ENCODE results near the gene GNAS-AS1. TPM values are rescaled to one million over a fixed set of nuclear protein-coding genes. Genes with fewer than 3 reads are reported as not detected.

Gene GNAS-AS1
- total and polyA plus RNA-seq, 2 donors from 2014 or later: 0.37 to 0.88 TPM

DNA sequence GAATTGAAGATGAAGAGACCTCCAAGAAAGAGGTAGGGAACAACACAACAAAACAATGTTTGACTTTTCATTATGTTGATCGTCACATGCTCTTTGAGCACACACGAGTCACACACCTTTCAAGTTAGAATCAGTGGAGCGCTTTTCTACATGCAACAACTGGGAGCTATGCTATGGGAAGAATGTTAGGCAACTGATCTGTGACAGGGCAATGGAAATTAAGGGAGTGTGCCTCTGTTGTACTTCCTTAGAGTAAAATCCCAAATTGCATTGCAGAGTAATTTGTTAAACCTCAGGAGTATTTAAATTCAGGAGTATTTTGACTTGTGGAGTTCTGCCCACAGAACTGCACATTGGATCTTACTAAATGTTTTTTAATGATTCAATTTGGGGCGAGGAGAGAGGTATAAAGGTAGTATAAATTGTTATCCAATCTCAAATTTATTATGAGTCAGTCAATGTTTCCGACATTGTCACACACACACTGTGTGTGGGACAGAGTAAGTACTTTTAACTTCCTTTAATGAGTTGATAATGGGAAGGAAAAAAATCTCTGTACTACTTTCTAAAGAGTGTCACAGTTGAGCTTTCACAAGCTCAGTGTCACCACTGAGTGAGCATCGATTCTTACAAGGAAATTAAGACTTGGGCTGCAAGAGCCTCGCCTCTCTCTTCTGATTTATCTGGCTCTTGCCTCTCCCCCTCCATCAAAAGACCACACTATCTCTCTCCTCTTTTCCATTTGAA, 12.5 kb upstream of the GNAS-AS1 start:
- H3K4me3 ChIP-seq (ENCODE audit: low read length in 3 of 3): no peak overlapping the region
- peak in 1 of 5 donors; percentile 8 for DNase-seq
- H3K9me3 ChIP-seq (ENCODE audit: control insufficient read depth in 2 of 3, insufficient read depth in 1 of 3, low read length in 3 of 3): no peaks in the 10 kb centered on the region
- no peak overlapping the region for H3K27ac ChIP-seq (ENCODE audit: low read depth in 2 of 2, low read length in 2 of 2)
- intact Hi-C loops (cut with DNase I): no loop called here
- TF ChIP-seq, protein P1, sequence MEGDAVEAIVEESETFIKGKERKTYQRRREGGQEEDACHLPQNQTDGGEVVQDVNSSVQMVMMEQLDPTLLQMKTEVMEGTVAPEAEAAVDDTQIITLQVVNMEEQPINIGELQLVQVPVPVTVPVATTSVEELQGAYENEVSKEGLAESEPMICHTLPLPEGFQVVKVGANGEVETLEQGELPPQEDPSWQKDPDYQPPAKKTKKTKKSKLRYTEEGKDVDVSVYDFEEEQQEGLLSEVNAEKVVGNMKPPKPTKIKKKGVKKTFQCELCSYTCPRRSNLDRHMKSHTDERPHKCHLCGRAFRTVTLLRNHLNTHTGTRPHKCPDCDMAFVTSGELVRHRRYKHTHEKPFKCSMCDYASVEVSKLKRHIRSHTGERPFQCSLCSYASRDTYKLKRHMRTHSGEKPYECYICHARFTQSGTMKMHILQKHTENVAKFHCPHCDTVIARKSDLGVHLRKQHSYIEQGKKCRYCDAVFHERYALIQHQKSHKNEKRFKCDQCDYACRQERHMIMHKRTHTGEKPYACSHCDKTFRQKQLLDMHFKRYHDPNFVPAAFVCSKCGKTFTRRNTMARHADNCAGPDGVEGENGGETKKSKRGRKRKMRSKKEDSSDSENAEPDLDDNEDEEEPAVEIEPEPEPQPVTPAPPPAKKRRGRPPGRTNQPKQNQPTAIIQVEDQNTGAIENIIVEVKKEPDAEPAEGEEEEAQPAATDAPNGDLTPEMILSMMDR (IDR thresholded peaks at IDR 0.05; ENCODE audit: borderline replicate concordance, extremely low read depth, insufficient read depth): no peak
- no peaks in the 10 kb centered on the region for H3K27me3 ChIP-seq (ENCODE audit: control insufficient read depth, insufficient read depth, low read length)
- FAIRE-seq: no peak
- no peak overlapping the region for H3K9ac ChIP-seq (ENCODE audit: low read length in 3 of 3)
- H3K4me1 ChIP-seq (ENCODE audit: control insufficient read depth in 2 of 3, insufficient read depth in 2 of 3, low read depth in 1 of 3, low read length in 3 of 3): no peaks in the 10 kb centered on the region
- no peaks in the 10 kb centered on the region for H3K36me3 ChIP-seq (ENCODE audit: control insufficient read depth in 2 of 3, insufficient read depth in 3 of 3, low read length in 3 of 3)

DNA sequence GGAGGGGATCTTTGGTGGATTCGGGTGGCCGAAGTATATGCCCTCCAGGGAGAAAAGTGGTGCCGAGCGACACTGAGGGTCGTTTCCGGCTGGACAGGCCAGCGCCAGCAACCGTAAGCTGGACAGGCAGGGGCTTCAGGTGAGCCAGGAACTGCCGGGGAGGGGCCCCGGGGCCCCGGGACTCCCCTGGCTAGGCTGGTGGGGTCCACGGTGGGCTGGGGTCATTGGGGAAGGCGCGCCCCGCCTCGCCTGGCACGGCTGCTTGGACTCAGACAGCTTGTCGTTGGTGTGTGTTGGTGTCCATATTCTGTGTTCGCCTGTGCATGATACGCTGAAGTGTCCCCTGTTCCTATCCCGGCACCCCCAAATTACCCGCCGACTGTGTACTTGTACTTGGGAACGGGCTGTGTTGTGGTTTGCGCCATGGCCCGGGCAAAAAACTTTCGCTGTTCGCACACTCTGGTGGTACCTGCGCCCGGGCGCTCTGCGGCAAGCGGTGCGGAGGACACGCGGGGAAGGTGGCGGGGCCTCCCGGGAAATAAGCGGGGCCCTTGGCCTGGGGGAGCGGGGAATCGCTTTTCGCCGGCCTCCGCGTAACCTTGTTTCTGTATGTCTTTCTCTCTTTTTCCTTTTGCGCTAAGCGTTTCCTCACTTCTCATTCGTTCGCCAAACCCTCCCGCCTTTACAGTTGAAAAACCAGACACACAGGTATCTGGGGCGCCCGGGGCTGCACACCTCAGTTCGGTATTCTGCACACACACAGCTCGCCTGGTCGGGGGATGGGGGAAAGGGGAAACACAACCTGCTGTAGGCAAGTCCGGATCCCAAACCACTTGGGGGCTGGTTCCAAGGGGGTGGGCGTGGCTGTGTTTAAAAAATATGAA, 5.0 kb upstream of the GNAS-AS1 start:
- no peaks in the 10 kb centered on the region for H3K4me1 ChIP-seq (ENCODE audit: control insufficient read depth in 2 of 3, insufficient read depth in 2 of 3, low read depth in 1 of 3, low read length in 3 of 3)
- TF ChIP-seq, protein P1 (IDR thresholded peaks at IDR 0.05; ENCODE audit: borderline replicate concordance, extremely low read depth, insufficient read depth): no peak
- H3K27ac ChIP-seq (ENCODE audit: low read depth in 2 of 2, low read length in 2 of 2): no peak overlapping the region
- H3K9ac ChIP-seq (ENCODE audit: low read length in 3 of 3): no peak overlapping the region
- intact Hi-C loops (cut with DNase I): no loop called here
- DNase-seq: peak in 3 of 5 donors; percentile 68 to 73 (median 71)
- no peaks in the 10 kb centered on the region for H3K27me3 ChIP-seq (ENCODE audit: control insufficient read depth, insufficient read depth, low read length)
- no peak for FAIRE-seq
- H3K36me3 ChIP-seq (ENCODE audit: control insufficient read depth in 2 of 3, insufficient read depth in 3 of 3, low read length in 3 of 3): no peaks in the 10 kb centered on the region
- no peaks in the 10 kb centered on the region for H3K9me3 ChIP-seq (ENCODE audit: control insufficient read depth in 2 of 3, insufficient read depth in 1 of 3, low read length in 3 of 3)
- H3K4me3 ChIP-seq (ENCODE audit: low read length in 3 of 3): peak overlapping the region in 1 of 3 donors; percentile 30

DNA sequence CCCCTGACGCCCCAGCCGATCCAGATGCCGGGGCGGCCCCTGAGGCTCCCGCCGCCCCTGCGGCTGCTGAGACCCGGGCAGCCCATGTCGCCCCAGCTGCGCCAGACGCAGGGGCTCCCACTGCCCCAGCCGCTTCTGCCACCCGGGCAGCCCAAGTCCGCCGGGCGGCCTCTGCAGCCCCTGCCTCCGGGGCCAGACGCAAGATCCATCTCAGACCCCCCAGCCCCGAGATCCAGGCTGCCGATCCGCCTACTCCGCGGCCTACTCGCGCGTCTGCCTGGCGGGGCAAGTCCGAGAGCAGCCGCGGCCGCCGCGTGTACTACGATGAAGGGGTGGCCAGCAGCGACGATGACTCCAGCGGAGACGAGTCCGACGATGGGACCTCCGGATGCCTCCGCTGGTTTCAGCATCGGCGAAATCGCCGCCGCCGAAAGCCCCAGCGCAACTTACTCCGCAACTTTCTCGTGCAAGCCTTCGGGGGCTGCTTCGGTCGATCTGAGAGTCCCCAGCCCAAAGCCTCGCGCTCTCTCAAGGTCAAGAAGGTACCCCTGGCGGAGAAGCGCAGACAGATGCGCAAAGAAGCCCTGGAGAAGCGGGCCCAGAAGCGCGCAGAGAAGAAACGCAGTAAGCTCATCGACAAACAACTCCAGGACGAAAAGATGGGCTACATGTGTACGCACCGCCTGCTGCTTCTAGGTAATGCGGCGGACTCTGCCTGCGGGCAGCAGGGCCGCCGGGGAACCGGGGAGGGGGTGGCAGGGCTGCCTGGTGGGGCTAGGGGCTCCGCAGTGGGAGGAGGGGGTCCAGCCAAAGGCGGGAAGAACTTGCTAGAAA, 4.2 kb upstream of the GNAS-AS1 start:
- no peak overlapping the region for H3K27ac ChIP-seq (ENCODE audit: low read depth in 2 of 2, low read length in 2 of 2)
- FAIRE-seq (no peak), DNase-seq (peak in 2 of 5 donors; percentile 31 to 77)
- intact Hi-C loops (cut with DNase I): no loop called here
- H3K4me1 ChIP-seq (ENCODE audit: control insufficient read depth in 2 of 3, insufficient read depth in 2 of 3, low read depth in 1 of 3, low read length in 3 of 3): no peaks in the 10 kb centered on the region
- H3K9ac ChIP-seq (ENCODE audit: low read length in 3 of 3): no peak overlapping the region
- no peaks in the 10 kb centered on the region for H3K9me3 ChIP-seq (ENCODE audit: control insufficient read depth in 2 of 3, insufficient read depth in 1 of 3, low read length in 3 of 3)
- H3K27me3 ChIP-seq (ENCODE audit: control insufficient read depth, insufficient read depth, low read length): no peaks in the 10 kb centered on the region
- no peaks in the 10 kb centered on the region for H3K36me3 ChIP-seq (ENCODE audit: control insufficient read depth in 2 of 3, insufficient read depth in 3 of 3, low read length in 3 of 3)
- TF ChIP-seq, protein P1 (IDR thresholded peaks at IDR 0.05; ENCODE audit: borderline replicate concordance, extremely low read depth, insufficient read depth): no peak
- peak overlapping the region in 1 of 3 donors; percentile 11 for H3K4me3 ChIP-seq (ENCODE audit: low read length in 3 of 3)

All from kidney (tissue), 14 donors.